Naive thymus-derived CD4-positive, alpha-beta T cell (primary cell): ENCODE results near the gene ZNF346. TPM values are rescaled to one million over a fixed set of nuclear protein-coding genes. Genes with fewer than 3 reads are reported as not detected.

Experiments used
- ATAC-seq: fragments of 150-1000 bp; cut with Tn5 transposase; 2 replicates; pipeline ENCODE4 v1.10.0; 2021; ENCODE audit warnings: mild to moderate bottlenecking, moderate library complexity
- CTCF ChIA-PET: fragments of 350-600 bp; sonication (Branson Sonifier 250); formaldehyde crosslinking; loops from one replicate; lab custom pipeline; 2021; ENCODE audit warnings: antibody characterized with exemption; lab: Charles Lee
- POLR2A ChIA-PET: fragments of 350-600 bp; sonication (Branson Sonifier 250); formaldehyde crosslinking; loops from one replicate; lab custom pipeline; 2021; ENCODE audit warnings: antibody characterized with exemption, inconsistent platforms; lab: Charles Lee
- DNase-seq, 9 donors: peaks; one replicate each; pipeline versions ENCODE4 v3.0.0 to v3.0.0-alpha.2; 2020 to 2022; ENCODE audit warnings: mixed read lengths in 1 of 9
- H3K27ac ChIP-seq: one replicate; pipeline ENCODE4 v1.7.0; 2013; ENCODE audit warnings: mild to moderate bottlenecking, low read depth, low read length, moderate library complexity
- H3K27me3 ChIP-seq, 2 donors: one replicate each; pipeline ENCODE4 v1.7.0; 2013; ENCODE audit warnings: low read length in 2 of 2, mild to moderate bottlenecking in 2 of 2, moderate library complexity in 2 of 2; ENCODE audit not compliant: control insufficient read depth in 2 of 2, insufficient read depth in 2 of 2
- H3K36me3 ChIP-seq, 3 experiments: 1 replicate in 2 of 3; 2 replicates in 1 of 3; pipeline ENCODE4 v1.7.0; 2013; ENCODE audit warnings: low read length in 3 of 3, mild to moderate bottlenecking in 3 of 3, moderate library complexity in 1 of 3; ENCODE audit not compliant: insufficient read depth in 3 of 3, control insufficient read depth in 2 of 3
- H3K4me1 ChIP-seq, 2 donors: one replicate each; pipeline ENCODE4 v1.7.0; 2013; ENCODE audit warnings: low read length in 2 of 2, mild to moderate bottlenecking in 2 of 2, moderate library complexity in 1 of 2; ENCODE audit not compliant: control insufficient read depth in 2 of 2, insufficient read depth in 2 of 2
- H3K4me3 ChIP-seq: 2 replicates; pipeline ENCODE4 v1.7.0; 2013; ENCODE audit warnings: mild to moderate bottlenecking, low read length
- H3K9me3 ChIP-seq, 3 experiments: 1 replicate in 2 of 3; 2 replicates in 1 of 3; pipeline ENCODE4 v1.7.0; 2013; ENCODE audit warnings: low read length in 3 of 3; ENCODE audit not compliant: control insufficient read depth in 2 of 3
- H3K27ac Mint-ChIP-seq, 9 donors: one replicate each; pipeline ENCODE4 v1.8.0; 2020 to 2022; ENCODE audit warnings: mixed read lengths in 9 of 9, mild to moderate bottlenecking in 8 of 9, moderate library complexity in 5 of 9, inconsistent platforms in 2 of 9
- H3K27me3 Mint-ChIP-seq, 5 donors: one replicate each; pipeline ENCODE4 v1.8.0; 2021 to 2022; ENCODE audit warnings: mixed read lengths in 5 of 5, mild to moderate bottlenecking in 1 of 5
- H3K36me3 Mint-ChIP-seq, 5 donors: one replicate each; pipeline ENCODE4 v1.8.0; 2020 to 2022; ENCODE audit warnings: mixed read lengths in 5 of 5, mild to moderate bottlenecking in 3 of 5, inconsistent platforms in 1 of 5
- H3K4me1 Mint-ChIP-seq, 7 donors: one replicate each; pipeline ENCODE4 v1.8.0; 2020 to 2022; ENCODE audit warnings: mixed read lengths in 7 of 7, mild to moderate bottlenecking in 3 of 7, inconsistent platforms in 1 of 7
- H3K4me3 Mint-ChIP-seq, 10 donors: one replicate each; pipeline ENCODE4 v1.8.0; 2020 to 2022; ENCODE audit warnings: mild to moderate bottlenecking in 10 of 10, mixed read lengths in 10 of 10, moderate library complexity in 6 of 10, inconsistent platforms in 2 of 10
- H3K9me3 Mint-ChIP-seq, 11 donors: one replicate each; pipeline ENCODE4 v1.8.0; 2020 to 2022; ENCODE audit warnings: mixed read lengths in 11 of 11, mild to moderate bottlenecking in 4 of 11, inconsistent platforms in 1 of 11, moderate library complexity in 1 of 11
- intact Hi-C, 2 donors: fragments of 100-400 bp; cut with micrococcal nuclease; formaldehyde crosslinking; loops; one replicate each; pipeline ENCODE4 v1.15.1; 2023
- polyA plus RNA-seq, 2 donors: library from polyadenylated mRNA; unstranded; fragments of 300-500 nt; fragmentation: Illumina TruSeq; gene quantifications; one replicate each; pipeline ENCODE4 v1.2.3, GENCODE V29; 2021
- total RNA-seq, 6 experiments: library from RNA in 5 of 6; stranded (reverse) in 5 of 6; gene quantifications; 1 replicate in 5 of 6; 2 replicates in 1 of 6; pipeline ENCODE4 v1.2.3 and lab custom pipeline; 2021 to 2026

Gene ZNF346
- total and polyA plus RNA-seq, 7 experiments from 2014 or later: 13.4 to 28.2 (median 23.9) TPM

DNA sequence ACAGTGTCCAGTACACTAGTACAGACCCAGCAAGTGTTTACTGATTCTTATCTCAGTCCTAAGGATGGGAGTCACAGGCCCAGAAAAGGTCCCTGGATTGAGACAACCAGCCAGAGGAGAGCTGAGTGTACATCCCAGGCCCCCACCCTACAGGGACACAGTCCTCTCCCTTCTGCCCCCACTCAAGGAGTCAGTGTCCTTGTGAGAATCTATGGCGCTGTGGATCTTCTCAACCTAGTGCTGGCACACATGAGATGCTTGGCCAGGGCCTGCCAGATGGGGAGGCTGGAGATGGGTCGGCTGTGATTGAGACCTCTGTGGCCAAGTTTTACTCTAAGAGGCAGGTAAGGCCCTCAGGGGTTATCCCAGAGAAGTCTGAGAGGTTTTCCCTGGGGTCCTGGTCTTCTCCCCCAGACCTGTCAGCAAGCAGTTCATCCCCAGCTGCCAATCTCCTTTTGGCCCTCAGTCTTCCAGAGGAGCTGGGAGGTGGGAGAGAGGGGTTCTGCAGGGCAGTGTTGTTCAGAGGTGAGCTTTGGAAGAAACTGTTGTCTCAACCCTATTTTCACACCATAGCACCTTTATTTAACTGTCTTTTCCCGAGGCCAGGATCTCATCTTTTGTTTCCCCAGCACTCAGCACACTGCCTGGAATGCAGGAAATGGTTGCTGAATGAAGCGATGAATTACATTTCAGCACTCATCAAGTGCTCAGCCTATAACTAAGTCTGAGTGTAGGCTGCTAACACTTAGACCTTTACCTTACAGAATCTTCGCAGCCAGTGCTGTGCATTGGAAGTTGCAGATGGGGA lies 107.9 kb downstream of the ZNF346 start:
- ChIA-PET POLR2A (interaction anchor here (0.5 to 1.7 kb wide), 2 partner anchors 16 to 1402 kb away, joined by 3 read pairs; no protein-coding TSS in a partner anchor), CTCF (interaction anchor here (0.8 to 1.5 kb wide), 2 partner anchors 13 to 18 kb away, joined by 3 to 4 read pairs; no protein-coding TSS in a partner anchor)
- Histone ChIP-seq H3K36me3 (peaks cover 0 to 2% (median 0%) of the 10 kb centered on the region in 3 experiments), H3K4me3 (no peak overlapping the region), H3K4me1 (peaks cover 20 to 32% of the 10 kb centered on the region in 2 donors), H3K27me3 (no peaks in the 10 kb centered on the region), H3K9me3 (no peaks in the 10 kb centered on the region), H3K27ac (no peak overlapping the region)
- H3K27ac Mint-ChIP-seq: peak overlapping the region in 8 of 9 donors; percentile 65 to 90 (median 78)
- ATAC-seq: no peak
- H3K4me3 Mint-ChIP-seq: peak overlapping the region in 5 of 10 donors; percentile 17 to 76 (median 38)
- H3K9me3 Mint-ChIP-seq: no peaks in the 10 kb centered on the region
- peaks cover 2 to 7% (median 3%) of the 10 kb centered on the region in 5 donors for H3K36me3 Mint-ChIP-seq
- peaks cover 27 to 49% (median 46%) of the 10 kb centered on the region in 7 donors for H3K4me1 Mint-ChIP-seq
- no peaks in the 10 kb centered on the region for H3K27me3 Mint-ChIP-seq
- DNase-seq: no peak
- intact Hi-C loops: loop anchor here (5.0 kb wide), 6 partner anchors 172 to 1497 kb away; partner anchors contain the start of genes CLK4 (in 1 of the 2), LMAN2 (in 1 of the 2), PDLIM7 (in 1 of the 2) and PRELID1 (in 1 of the 2)

Other genes with a start within 250 kb of the ZNF346 start
- not detected for gene UNC5A, start 212.1 kb upstream of the ZNF346 start, total RNA-seq
- gene UNC5A, start 212.1 kb upstream of the ZNF346 start, polyA plus RNA-seq: not detected
- 100 to 1,000 TPM in 1 of 5 experiments, 10 to 100 TPM in 1, 1 to 10 TPM in 2, under 1 TPM in 1; 0.27 to 118 (median 2.6) TPM for gene HK3, start 123.3 kb upstream of the ZNF346 start, total RNA-seq
- under 1 TPM in 1 of 2 donors, not detected in 1; 0.55 TPM for gene HK3, start 123.3 kb upstream of the ZNF346 start, polyA plus RNA-seq
- 10 to 100 TPM; 52.9 to 60.8 (median 59.9) TPM for gene UIMC1, start 15.9 kb upstream of the ZNF346 start, total RNA-seq
- 10 to 100 TPM; 17.5 to 37.0 TPM for gene UIMC1, start 15.9 kb upstream of the ZNF346 start, polyA plus RNA-seq
- 1 to 10 TPM; 1.3 to 3.6 (median 3.1) TPM for gene FGFR4, start 64.2 kb downstream of the ZNF346 start, total RNA-seq
- gene FGFR4, start 64.2 kb downstream of the ZNF346 start, polyA plus RNA-seq: under 1 TPM; 0.20 to 0.40 TPM
- gene NSD1, start 111.1 kb downstream of the ZNF346 start, total RNA-seq: 100 to 1,000 TPM; 105 to 126 (median 117) TPM
- gene NSD1, start 111.1 kb downstream of the ZNF346 start, polyA plus RNA-seq: 10 to 100 TPM; 57.0 to 65.4 TPM